ENCODE data around the gene CDIP1. TPM values are rescaled to one million over a fixed set of nuclear protein-coding genes. Genes with fewer than 3 reads are reported as not detected.

The CDIP1 gene
- total and polyA plus RNA-seq, 2 experiments from 2014 or later: 22.0 to 33.3 TPM

DNA sequence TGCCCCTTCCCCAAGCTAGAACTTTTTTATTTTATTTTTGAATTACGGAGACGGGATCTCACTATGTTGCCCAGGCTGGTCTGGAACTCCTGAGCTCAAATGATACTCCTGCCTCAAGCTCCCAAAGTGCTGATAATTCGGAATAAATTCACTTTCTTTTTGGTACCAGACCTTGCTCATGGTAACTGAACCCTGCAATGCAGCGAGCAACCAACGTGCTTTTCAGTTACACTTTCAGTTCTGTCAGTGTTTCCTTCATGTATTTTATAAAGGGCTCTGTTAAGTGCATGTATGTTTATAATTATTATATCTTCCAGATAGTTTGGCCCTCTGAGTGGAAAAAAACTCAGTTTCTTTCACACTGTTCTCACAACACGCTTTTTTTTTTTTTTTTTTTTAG, 31.5 kb upstream of the CDIP1 start:
- H3K9me2 ChIP-seq (replicated peaks; ENCODE audit: insufficient read depth): no peaks in the 10 kb centered on the region
- no peak overlapping the region for H2AFZ ChIP-seq
- no peak overlapping the region for H3K4me2 ChIP-seq
- H3K4me1 ChIP-seq (ENCODE audit: insufficient read depth): no peaks in the 10 kb centered on the region
- H3K27ac ChIP-seq: no peak overlapping the region
- no peak overlapping the region for H3K4me3 ChIP-seq
- no peak for DNase-seq (ENCODE audit: low spot score)
- no peaks in the 10 kb centered on the region for H3K79me2 ChIP-seq
- H3K9me3 ChIP-seq (ENCODE audit: low read depth): no peaks in the 10 kb centered on the region
- no peaks in the 10 kb centered on the region for H4K20me1 ChIP-seq (ENCODE audit: insufficient read depth, poor library complexity, severe bottlenecking)
- no peaks in the 10 kb centered on the region for H3K36me3 ChIP-seq (replicated peaks; ENCODE audit: insufficient read depth, low read depth)
- TF ChIP-seq EZH2 (IDR thresholded peaks at IDR 0.05; ENCODE audit: borderline replicate concordance): no peak
- TF ChIP-seq EZH2phosphoT487 (IDR thresholded peaks at IDR 0.05; ENCODE audit: low read depth, severe bottlenecking, unreplicated experiment): no peak
- TF ChIP-seq, protein P1, sequence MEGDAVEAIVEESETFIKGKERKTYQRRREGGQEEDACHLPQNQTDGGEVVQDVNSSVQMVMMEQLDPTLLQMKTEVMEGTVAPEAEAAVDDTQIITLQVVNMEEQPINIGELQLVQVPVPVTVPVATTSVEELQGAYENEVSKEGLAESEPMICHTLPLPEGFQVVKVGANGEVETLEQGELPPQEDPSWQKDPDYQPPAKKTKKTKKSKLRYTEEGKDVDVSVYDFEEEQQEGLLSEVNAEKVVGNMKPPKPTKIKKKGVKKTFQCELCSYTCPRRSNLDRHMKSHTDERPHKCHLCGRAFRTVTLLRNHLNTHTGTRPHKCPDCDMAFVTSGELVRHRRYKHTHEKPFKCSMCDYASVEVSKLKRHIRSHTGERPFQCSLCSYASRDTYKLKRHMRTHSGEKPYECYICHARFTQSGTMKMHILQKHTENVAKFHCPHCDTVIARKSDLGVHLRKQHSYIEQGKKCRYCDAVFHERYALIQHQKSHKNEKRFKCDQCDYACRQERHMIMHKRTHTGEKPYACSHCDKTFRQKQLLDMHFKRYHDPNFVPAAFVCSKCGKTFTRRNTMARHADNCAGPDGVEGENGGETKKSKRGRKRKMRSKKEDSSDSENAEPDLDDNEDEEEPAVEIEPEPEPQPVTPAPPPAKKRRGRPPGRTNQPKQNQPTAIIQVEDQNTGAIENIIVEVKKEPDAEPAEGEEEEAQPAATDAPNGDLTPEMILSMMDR (IDR thresholded peaks at IDR 0.05; ENCODE audit: poor library complexity): no peak
- WGBS (ENCODE audit: low lambda C conversion rate, missing lambda C conversion rate): 80% methylated on average over 6 of the region's 6 CpGs
- no peaks in the 10 kb centered on the region for H3K27me3 ChIP-seq

DNA sequence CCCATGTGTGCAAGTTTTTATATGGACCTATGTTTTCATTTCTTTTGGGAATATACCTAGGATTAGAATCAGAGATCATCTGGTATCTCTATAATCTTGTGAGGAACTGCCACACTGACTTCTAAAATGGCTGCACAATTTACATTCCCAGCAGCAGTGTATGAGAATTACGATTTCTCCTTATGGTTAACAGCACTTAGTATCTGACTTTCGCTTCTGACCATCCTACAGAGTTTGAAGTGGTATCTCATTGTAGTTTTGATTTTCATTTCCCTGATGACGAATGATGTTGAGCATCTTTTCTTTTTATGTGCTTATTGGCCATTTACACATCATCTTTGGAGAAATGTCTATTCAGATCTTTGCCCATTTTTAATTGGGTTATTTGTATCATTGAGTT, 27.6 kb upstream of the CDIP1 start:
- Histone ChIP-seq H3K36me3 (replicated peaks; ENCODE audit: insufficient read depth, low read depth) (no peaks in the 10 kb centered on the region), H3K4me1 (ENCODE audit: insufficient read depth) (no peaks in the 10 kb centered on the region), H4K20me1 (ENCODE audit: insufficient read depth, poor library complexity, severe bottlenecking) (no peaks in the 10 kb centered on the region), H3K79me2 (no peaks in the 10 kb centered on the region), H3K27ac (no peak overlapping the region), H3K4me3 (no peak overlapping the region), H3K4me2 (no peak overlapping the region), H3K27me3 (no peaks in the 10 kb centered on the region), H2AFZ (no peak overlapping the region), H3K9me2 (replicated peaks; ENCODE audit: insufficient read depth) (no peaks in the 10 kb centered on the region), H3K9me3 (ENCODE audit: low read depth) (no peaks in the 10 kb centered on the region)
- 88% methylated on average over 3 of the region's 3 CpGs for WGBS (ENCODE audit: low lambda C conversion rate, missing lambda C conversion rate)
- DNase-seq (ENCODE audit: low spot score): no peak
- no peak for TF ChIP-seq EZH2 (IDR thresholded peaks at IDR 0.05; ENCODE audit: borderline replicate concordance)
- TF ChIP-seq, protein P1 (IDR thresholded peaks at IDR 0.05; ENCODE audit: poor library complexity): no peak
- TF ChIP-seq EZH2phosphoT487 (IDR thresholded peaks at IDR 0.05; ENCODE audit: low read depth, severe bottlenecking, unreplicated experiment): no peak

DNA sequence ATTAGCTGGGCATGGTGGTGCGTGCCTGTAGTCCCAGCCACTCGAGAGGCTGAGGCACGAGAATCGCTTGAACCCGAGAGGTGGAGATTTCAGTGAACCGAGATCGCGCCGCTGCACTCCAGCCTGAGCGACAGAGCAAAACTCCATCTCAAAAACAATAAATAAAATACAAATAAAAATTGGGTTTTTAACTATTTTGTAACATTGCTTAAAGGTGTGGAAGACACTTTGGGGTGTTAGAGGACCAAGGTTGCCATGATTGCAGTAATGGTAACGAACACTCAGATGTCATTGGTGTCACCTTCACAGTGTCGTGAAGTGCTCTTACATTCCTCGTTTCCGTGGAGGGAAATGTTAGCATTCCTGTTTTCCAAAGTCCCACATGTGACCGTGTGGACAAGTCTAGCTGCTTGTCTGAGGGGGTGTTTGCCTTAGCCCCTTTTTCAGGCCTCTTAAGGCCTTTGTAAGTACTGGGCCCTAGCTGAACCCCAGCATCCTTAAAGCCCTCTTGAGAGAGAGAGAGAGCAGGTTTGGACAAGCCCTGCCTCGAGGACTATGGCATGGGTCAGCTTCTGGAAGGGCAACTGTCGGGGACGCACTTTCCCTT, 26.2 kb upstream of the CDIP1 start:
- Histone ChIP-seq H3K79me2 (no peaks in the 10 kb centered on the region), H3K4me2 (no peak overlapping the region), H3K36me3 (replicated peaks; ENCODE audit: insufficient read depth, low read depth) (no peaks in the 10 kb centered on the region), H3K9me3 (ENCODE audit: low read depth) (no peaks in the 10 kb centered on the region), H3K4me1 (ENCODE audit: insufficient read depth) (no peaks in the 10 kb centered on the region), H3K27ac (no peak overlapping the region), H3K9me2 (replicated peaks; ENCODE audit: insufficient read depth) (no peaks in the 10 kb centered on the region), H3K27me3 (no peaks in the 10 kb centered on the region), H2AFZ (no peak overlapping the region), H4K20me1 (ENCODE audit: insufficient read depth, poor library complexity, severe bottlenecking) (no peaks in the 10 kb centered on the region), H3K4me3 (no peak overlapping the region)
- no peak for DNase-seq (ENCODE audit: low spot score)
- 87% methylated on average over 18 of the region's 18 CpGs for WGBS (ENCODE audit: low lambda C conversion rate, missing lambda C conversion rate)
- TF ChIP-seq EZH2phosphoT487 (IDR thresholded peaks at IDR 0.05; ENCODE audit: low read depth, severe bottlenecking, unreplicated experiment): no peak
- TF ChIP-seq EZH2 (IDR thresholded peaks at IDR 0.05; ENCODE audit: borderline replicate concordance): no peak
- TF ChIP-seq, protein P1 (IDR thresholded peaks at IDR 0.05; ENCODE audit: poor library complexity): no peak
